Dendritic cell treated with granulocyte-macrophage colony-stimulating factor and Interleukin-4, amounts not matched to agents 40 ng/mL and 50 ng/mL, for 4 days (primary cell): Measurements from ENCODE around the gene FOXC2.

Experiments used
- H3K27ac Mint-ChIP-seq: one replicate; pipeline ENCODE4 v1.8.0; 2022; ENCODE audit warnings: mild to moderate bottlenecking, mixed read lengths
- H3K27me3 Mint-ChIP-seq: one replicate; pipeline ENCODE4 v1.8.0; 2022; ENCODE audit warnings: mild to moderate bottlenecking, mixed read lengths
- H3K36me3 Mint-ChIP-seq: one replicate; pipeline ENCODE4 v1.8.0; 2022; ENCODE audit warnings: low read depth, mixed read lengths
- H3K4me1 Mint-ChIP-seq: one replicate; pipeline ENCODE4 v1.8.0; 2022; ENCODE audit warnings: low read depth, mixed read lengths
- H3K4me3 Mint-ChIP-seq: one replicate; pipeline ENCODE4 v1.8.0; 2022; ENCODE audit warnings: mild to moderate bottlenecking, moderate library complexity, mixed read lengths
- H3K9me3 Mint-ChIP-seq: one replicate; pipeline ENCODE4 v1.8.0; 2022; ENCODE audit warnings: mixed read lengths
- intact Hi-C: fragments of 100-400 bp; cut with micrococcal nuclease; formaldehyde crosslinking; loops from one replicate; pipeline ENCODE4 v1.15.0; 2022

Gene FOXC2

GRCh38 chr16:86555704-86556075 is 10.9 kb upstream of the FOXC2 start:
- H3K27me3 Mint-ChIP-seq = peaks cover 9% of the 10 kb centered on the region
- H3K36me3 Mint-ChIP-seq = peaks cover 40% of the 10 kb centered on the region
- no peaks in the 10 kb centered on the region for H3K9me3 Mint-ChIP-seq
- peak overlapping the region; percentile 95 for H3K4me3 Mint-ChIP-seq
- H3K4me1 Mint-ChIP-seq = peaks cover 26% of the 10 kb centered on the region
- H3K27ac Mint-ChIP-seq = peak overlapping the region; percentile 99
- intact Hi-C loops = no loop called here

- Mint-ChIP-seq H3K27ac (no peak overlapping the region), H3K27me3 (peaks cover 14% of the 10 kb centered on the region), H3K4me1 (peaks cover 26% of the 10 kb centered on the region), H3K9me3 (no peaks in the 10 kb centered on the region), H3K36me3 (peaks cover 34% of the 10 kb centered on the region), H3K4me3 (no peak overlapping the region)
- intact Hi-C loops = no loop called here
These were observed 10.1 kb upstream of the FOXC2 start for GRCh38 chr16:86556576-86556975.

GRCh38 chr16:86557587-86557986 is 9.0 kb upstream of the FOXC2 start:
- Mint-ChIP-seq H3K27me3 (peaks cover 19% of the 10 kb centered on the region), H3K4me3 (no peak overlapping the region), H3K4me1 (peaks cover 23% of the 10 kb centered on the region), H3K27ac (no peak overlapping the region), H3K9me3 (no peaks in the 10 kb centered on the region), H3K36me3 (peaks cover 24% of the 10 kb centered on the region)
- intact Hi-C loops = no loop called here

GRCh38 chr16:86558355-86559193 is 8.1 kb upstream of the FOXC2 start:
- no peaks in the 10 kb centered on the region for H3K9me3 Mint-ChIP-seq
- peaks cover 21% of the 10 kb centered on the region for H3K4me1 Mint-ChIP-seq
- intact Hi-C loops = no loop called here
- H3K36me3 Mint-ChIP-seq = peaks cover 14% of the 10 kb centered on the region
- H3K4me3 Mint-ChIP-seq = no peak overlapping the region
- peaks cover 28% of the 10 kb centered on the region for H3K27me3 Mint-ChIP-seq
- no peak overlapping the region for H3K27ac Mint-ChIP-seq

DNA sequence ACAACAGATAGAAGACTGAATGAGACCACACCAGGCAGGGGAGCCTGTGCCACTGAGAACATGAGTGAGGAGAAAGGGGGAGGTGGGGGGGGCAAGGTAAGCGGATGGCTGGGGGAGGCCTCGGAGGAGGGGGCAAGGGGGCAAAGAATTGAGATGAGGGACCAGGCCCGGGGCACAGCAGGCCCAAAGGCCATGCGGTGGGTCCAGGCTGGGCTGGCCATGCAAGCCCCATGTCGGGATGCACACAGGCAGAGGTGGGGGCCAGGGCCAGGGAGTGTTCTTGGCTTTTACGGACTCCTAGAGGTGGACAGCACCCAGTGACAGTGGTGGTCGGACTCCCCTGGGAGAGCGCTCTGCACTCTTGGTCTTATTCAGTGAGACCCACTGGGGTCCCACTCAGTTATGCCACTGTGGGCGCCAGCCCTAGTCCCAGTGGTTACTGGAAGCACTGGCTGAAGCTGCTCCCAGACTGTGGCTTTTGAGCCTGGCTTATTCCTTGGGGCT is 6.8 kb upstream of the FOXC2 start:
- H3K27me3 Mint-ChIP-seq = peaks cover 41% of the 10 kb centered on the region
- H3K4me1 Mint-ChIP-seq = peaks cover 18% of the 10 kb centered on the region
- peaks cover 9% of the 10 kb centered on the region for H3K36me3 Mint-ChIP-seq
- no peaks in the 10 kb centered on the region for H3K9me3 Mint-ChIP-seq
- intact Hi-C loops = loop anchor here (5.0 kb wide), 1 partner anchor 717 kb away; no protein-coding TSS in a partner anchor
- H3K27ac Mint-ChIP-seq = no peak overlapping the region
- H3K4me3 Mint-ChIP-seq = no peak overlapping the region

- no peak overlapping the region for H3K27ac Mint-ChIP-seq
- no peak overlapping the region for H3K4me3 Mint-ChIP-seq
- no peaks in the 10 kb centered on the region for H3K9me3 Mint-ChIP-seq
- peaks cover 59% of the 10 kb centered on the region for H3K27me3 Mint-ChIP-seq
- intact Hi-C loops = loop anchor here (5.0 kb wide), 1 partner anchor 715 kb away; no protein-coding TSS in a partner anchor
- H3K4me1 Mint-ChIP-seq = peaks cover 8% of the 10 kb centered on the region
- no peaks in the 10 kb centered on the region for H3K36me3 Mint-ChIP-seq
These were observed 4.3 kb upstream of the FOXC2 start for GRCh38 chr16:86562356-86562755.

DNA sequence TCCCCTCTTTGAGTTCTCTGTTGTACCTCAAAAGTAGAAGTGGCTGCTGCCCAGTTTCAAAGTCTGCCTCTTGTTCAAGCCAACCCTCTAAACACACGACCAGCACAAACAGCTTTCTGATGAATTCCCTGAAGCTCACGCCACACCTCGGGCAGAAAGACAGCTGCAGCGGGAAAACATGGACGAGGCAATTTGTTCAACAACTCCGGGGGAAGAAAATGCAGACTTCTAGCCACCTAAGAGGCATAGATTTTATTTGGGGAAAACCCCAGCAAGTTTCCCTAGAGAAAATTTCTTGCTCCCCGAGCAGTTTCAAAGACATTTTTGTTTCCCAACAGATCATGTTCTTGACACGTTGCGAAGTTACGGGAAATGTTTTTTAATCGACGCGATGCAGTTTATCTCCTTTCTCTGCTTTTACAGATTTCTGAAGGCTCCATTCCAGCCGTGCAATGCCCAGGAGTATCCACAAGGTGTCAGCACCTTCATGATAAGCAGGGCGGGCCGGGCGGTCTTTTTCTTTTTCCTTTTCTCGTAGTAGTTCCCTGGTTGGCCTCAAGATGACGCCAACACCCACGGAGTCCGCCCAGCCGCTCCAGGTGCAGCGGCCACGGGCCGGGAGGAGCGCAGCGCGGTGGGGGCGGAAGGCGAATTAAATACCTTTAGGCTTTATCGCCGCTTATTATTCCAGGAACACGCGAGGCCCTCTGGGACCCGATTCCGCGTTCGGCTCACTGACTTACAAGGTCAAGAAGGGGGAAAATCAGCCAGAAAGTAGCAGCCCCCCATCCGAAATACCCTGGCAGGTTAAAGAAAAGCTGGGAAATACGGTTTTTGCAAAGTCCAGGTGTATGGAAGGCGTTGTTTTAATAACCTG is 2.9 kb upstream of the FOXC2 start:
- Mint-ChIP-seq H3K4me3 (peak overlapping the region; percentile 42), H3K27me3 (peaks cover 62% of the 10 kb centered on the region), H3K4me1 (peaks cover 8% of the 10 kb centered on the region), H3K9me3 (no peaks in the 10 kb centered on the region), H3K36me3 (no peaks in the 10 kb centered on the region), H3K27ac (no peak overlapping the region)
- intact Hi-C loops = loop anchor here (1.0 to 5.0 kb wide), 3 partner anchors 499 to 714 kb away; no protein-coding TSS in a partner anchor

DNA sequence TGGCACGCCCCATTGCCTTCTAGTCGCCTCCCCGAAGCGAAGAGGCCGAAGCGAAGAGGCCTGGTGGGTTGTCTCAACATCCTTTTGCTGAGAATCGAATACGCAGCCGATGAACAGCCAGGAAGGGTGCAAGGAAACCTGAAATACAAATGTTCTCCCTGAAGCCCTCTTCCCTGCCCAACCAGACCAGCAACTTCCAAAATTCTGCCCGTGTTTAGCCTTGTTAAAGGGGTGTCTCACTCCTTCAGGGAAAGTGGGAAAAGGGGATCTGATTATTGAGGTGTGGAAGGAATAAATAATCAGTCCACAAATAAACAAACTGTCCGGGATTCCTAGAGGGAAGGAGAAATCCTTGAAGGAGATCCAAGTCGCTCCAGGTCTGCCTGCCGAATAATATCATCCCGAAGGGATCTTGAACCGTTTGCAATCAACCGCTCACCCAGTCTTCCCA is 1.4 kb upstream of the FOXC2 start:
- Mint-ChIP-seq H3K27me3 (peaks cover 74% of the 10 kb centered on the region), H3K4me1 (peaks cover 8% of the 10 kb centered on the region), H3K27ac (no peak overlapping the region), H3K4me3 (no peak overlapping the region), H3K36me3 (no peaks in the 10 kb centered on the region), H3K9me3 (no peaks in the 10 kb centered on the region)
- intact Hi-C loops = no loop called here

DNA sequence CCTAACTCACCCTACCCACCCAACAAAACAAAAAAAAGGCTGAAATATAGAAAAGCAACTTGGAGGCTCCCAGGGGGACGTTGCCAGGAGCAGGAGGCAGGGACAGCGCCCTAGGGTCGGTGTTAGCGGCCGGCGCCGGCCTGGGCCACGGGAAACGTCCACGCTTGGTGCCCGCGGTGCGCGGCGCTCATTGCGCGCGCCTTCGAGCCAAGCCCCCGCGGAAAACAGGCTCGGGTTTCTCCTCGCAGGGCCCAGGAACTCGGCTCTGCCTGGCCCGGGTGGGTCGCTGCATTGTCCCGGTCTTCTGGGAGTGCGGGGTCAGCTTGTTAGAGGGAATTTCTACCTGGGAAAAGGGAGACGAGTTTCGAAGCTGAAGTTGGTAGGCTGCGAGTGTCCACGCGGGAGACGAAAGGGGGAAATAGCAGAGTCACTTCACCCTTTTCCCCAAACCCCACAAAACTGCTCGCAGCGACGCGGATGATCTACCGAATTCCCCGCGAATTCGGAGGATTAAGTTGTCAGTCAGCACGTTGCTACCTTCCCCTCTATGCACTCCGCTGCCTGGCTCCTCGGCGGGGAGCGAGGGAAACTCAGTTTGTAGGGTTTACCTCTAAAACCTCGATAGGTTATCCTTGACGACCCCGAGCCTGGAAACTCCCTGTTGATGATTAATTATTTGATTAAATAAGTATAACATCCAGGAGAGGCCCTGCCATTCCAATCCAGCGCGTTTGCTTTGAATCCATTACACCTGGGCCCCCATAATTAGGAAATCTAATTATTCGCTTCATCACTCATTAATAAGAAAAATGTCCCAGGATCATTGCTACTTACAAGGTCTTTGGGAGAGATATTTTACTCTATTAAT is 751 bp upstream of the FOXC2 start:
- H3K36me3 Mint-ChIP-seq = no peaks in the 10 kb centered on the region
- peaks cover 77% of the 10 kb centered on the region for H3K27me3 Mint-ChIP-seq
- no peak overlapping the region for H3K27ac Mint-ChIP-seq
- no peaks in the 10 kb centered on the region for H3K9me3 Mint-ChIP-seq
- intact Hi-C loops = no loop called here
- no peak overlapping the region for H3K4me3 Mint-ChIP-seq
- peaks cover 8% of the 10 kb centered on the region for H3K4me1 Mint-ChIP-seq

DNA sequence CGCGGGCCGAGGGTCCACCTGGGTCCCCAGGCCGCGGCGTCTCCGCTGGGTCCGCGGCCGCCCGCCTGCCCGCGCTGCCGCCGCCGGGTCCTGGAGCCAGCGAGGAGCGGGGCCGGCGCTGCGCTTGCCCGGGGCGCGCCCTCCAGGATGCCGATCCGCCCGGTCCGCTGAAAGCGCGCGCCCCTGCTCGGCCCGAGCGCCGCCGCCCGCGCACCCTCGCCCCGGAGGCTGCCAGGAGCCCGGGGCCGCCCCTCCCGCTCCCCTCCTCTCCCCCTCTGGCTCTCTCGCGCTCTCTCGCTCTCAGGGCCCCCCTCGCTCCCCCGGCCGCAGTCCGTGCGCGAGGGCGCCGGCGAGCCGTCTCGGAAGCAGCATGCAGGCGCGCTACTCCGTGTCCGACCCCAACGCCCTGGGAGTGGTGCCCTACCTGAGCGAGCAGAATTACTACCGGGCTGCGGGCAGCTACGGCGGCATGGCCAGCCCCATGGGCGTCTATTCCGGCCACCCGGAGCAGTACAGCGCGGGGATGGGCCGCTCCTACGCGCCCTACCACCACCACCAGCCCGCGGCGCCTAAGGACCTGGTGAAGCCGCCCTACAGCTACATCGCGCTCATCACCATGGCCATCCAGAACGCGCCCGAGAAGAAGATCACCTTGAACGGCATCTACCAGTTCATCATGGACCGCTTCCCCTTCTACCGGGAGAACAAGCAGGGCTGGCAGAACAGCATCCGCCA is 504 bp downstream of the FOXC2 start:
- Mint-ChIP-seq H3K27me3 (peaks cover 84% of the 10 kb centered on the region), H3K36me3 (no peaks in the 10 kb centered on the region), H3K4me1 (peaks cover 8% of the 10 kb centered on the region), H3K9me3 (no peaks in the 10 kb centered on the region), H3K27ac (no peak overlapping the region), H3K4me3 (peak overlapping the region; percentile 33)
- intact Hi-C loops = no loop called here

DNA sequence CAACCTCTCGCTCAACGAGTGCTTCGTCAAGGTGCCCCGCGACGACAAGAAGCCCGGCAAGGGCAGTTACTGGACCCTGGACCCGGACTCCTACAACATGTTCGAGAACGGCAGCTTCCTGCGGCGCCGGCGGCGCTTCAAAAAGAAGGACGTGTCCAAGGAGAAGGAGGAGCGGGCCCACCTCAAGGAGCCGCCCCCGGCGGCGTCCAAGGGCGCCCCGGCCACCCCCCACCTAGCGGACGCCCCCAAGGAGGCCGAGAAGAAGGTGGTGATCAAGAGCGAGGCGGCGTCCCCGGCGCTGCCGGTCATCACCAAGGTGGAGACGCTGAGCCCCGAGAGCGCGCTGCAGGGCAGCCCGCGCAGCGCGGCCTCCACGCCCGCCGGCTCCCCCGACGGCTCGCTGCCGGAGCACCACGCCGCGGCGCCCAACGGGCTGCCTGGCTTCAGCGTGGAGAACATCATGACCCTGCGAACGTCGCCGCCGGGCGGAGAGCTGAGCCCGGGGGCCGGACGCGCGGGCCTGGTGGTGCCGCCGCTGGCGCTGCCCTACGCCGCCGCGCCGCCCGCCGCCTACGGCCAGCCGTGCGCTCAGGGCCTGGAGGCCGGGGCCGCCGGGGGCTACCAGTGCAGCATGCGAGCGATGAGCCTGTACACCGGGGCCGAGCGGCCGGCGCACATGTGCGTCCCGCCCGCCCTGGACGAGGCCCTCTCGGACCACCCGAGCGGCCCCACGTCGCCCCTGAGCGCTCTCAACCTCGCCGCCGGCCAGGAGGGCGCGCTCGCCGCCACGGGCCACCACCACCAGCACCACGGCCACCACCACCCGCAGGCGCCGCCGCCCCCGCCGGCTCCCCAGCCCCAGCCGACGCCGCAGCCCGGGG is 1.3 kb downstream of the FOXC2 start:
- intact Hi-C loops = no loop called here
- no peak overlapping the region for H3K4me3 Mint-ChIP-seq

More for the DNA sequence above, 1.3 kb downstream of the FOXC2 start:
- no peak overlapping the region for H3K27ac Mint-ChIP-seq
- peaks cover 8% of the 10 kb centered on the region for H3K4me1 Mint-ChIP-seq
- no peaks in the 10 kb centered on the region for H3K9me3 Mint-ChIP-seq
- H3K36me3 Mint-ChIP-seq = no peaks in the 10 kb centered on the region
- H3K27me3 Mint-ChIP-seq = peaks cover 86% of the 10 kb centered on the region
